ENCODE measurements around the gene TMEM120B.

TMEM120B gene

GRCh38 chr12:121810234-121810817, 97.8 kb downstream of the TMEM120B start:
- Histone ChIP-seq H3K9ac (ENCODE audit: low read depth, low read length, poor library complexity, severe bottlenecking) (no peak overlapping the region), H3K36me3 (ENCODE audit: insufficient read depth, low read length) (peaks cover 25% of the 10 kb centered on the region; the same call in 1 of the 2 replicates)

DNA sequence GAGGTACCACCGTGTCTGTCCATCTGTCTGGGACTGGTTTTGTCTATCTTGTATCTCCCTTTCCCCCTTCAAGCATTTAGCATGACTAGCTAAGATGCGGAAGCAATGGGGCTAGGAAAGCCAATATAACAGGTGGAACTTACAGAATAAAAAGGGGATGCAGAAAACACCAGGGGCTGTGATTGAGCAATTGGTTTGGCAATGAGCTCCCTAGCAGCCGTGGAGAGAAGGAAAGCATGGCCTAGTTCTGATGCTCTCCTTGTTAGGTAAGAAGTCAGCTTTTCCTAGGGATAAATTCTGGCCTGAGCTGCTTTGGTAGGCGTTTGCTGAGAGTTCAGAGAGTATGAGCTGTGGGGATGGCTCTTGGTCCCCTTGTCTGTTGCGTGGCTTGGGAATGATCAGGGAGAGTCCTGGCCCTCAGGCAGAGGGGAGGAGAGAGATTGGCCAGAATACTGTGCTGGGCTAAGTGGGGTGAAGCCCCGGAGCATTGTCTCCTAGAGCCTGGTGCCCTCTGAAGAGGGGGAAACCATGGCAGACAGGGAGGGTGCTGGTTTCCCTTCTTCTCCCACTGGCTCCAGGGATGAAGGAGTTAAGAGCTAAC, 98.4 kb downstream of the TMEM120B start:
- Histone ChIP-seq H3F3A (ENCODE audit: low read depth) (no peaks in the 10 kb centered on the region), H3K4me1 (ENCODE audit: insufficient read depth, low read length, poor library complexity, severe bottlenecking) (peaks cover 49% of the 10 kb centered on the region), H3K79me2 (ENCODE audit: insufficient read depth, low read length) (peaks cover 88% of the 10 kb centered on the region), H4K20me1 (ENCODE audit: insufficient read depth, low read length, poor library complexity, severe bottlenecking) (peaks cover 46% of the 10 kb centered on the region), H3K36me3 (ENCODE audit: insufficient read depth, low read length) (peaks cover 25% of the 10 kb centered on the region; the same call in 1 of the 2 replicates), H3K4me3 (ENCODE audit: low read length, poor library complexity, severe bottlenecking) (peak overlapping the region; percentile 78), H3K4me2 (ENCODE audit: low read depth, low read length, poor library complexity, severe bottlenecking) (peak overlapping the region; percentile 90), H2AFZ (ENCODE audit: low read length) (no peak overlapping the region), H3K9me3 (ENCODE audit: insufficient read depth, low read depth, low read length) (no peaks in the 10 kb centered on the region), H3K9ac (ENCODE audit: low read depth, low read length, poor library complexity, severe bottlenecking) (peak overlapping the region; percentile 65), H3K27me3 (ENCODE audit: insufficient read depth, low read length, poor library complexity, severe bottlenecking) (no peaks in the 10 kb centered on the region), H3K9me2 (replicated peaks; ENCODE audit: low read depth, low read length) (no peaks in the 10 kb centered on the region)
- TF ChIP-seq CTCF (conservative IDR thresholded peaks at IDR 0.05; ENCODE audit: low read length), result no peak
- TF ChIP-seq EZH2phosphoT487 (IDR thresholded peaks at IDR 0.05; ENCODE audit: borderline replicate concordance), result no peak

More at GRCh38 chr12:121810234-121810817, 97.8 kb downstream of the TMEM120B start:
- no peaks in the 10 kb centered on the region for H3K9me3 ChIP-seq (ENCODE audit: insufficient read depth, low read depth, low read length)
- peaks cover 52% of the 10 kb centered on the region for H3K4me1 ChIP-seq (ENCODE audit: insufficient read depth, low read length, poor library complexity, severe bottlenecking)
- H3K79me2 ChIP-seq (ENCODE audit: insufficient read depth, low read length), result peaks cover 94% of the 10 kb centered on the region
- H4K20me1 ChIP-seq (ENCODE audit: insufficient read depth, low read length, poor library complexity, severe bottlenecking), result peaks cover 50% of the 10 kb centered on the region
- H3K27me3 ChIP-seq (ENCODE audit: insufficient read depth, low read length, poor library complexity, severe bottlenecking), result no peaks in the 10 kb centered on the region
- H3K9me2 ChIP-seq (replicated peaks; ENCODE audit: low read depth, low read length), result no peaks in the 10 kb centered on the region
- no peaks in the 10 kb centered on the region for H3F3A ChIP-seq (ENCODE audit: low read depth)
- TF ChIP-seq CTCF (conservative IDR thresholded peaks at IDR 0.05; ENCODE audit: low read length) (no peak), EZH2phosphoT487 (IDR thresholded peaks at IDR 0.05; ENCODE audit: borderline replicate concordance) (no peak)
- no peak overlapping the region for H2AFZ ChIP-seq (ENCODE audit: low read length)
- peak overlapping the region; percentile 78 for H3K4me3 ChIP-seq (ENCODE audit: low read length, poor library complexity, severe bottlenecking)
- peak overlapping the region; percentile 90 for H3K4me2 ChIP-seq (ENCODE audit: low read depth, low read length, poor library complexity, severe bottlenecking)

DNA sequence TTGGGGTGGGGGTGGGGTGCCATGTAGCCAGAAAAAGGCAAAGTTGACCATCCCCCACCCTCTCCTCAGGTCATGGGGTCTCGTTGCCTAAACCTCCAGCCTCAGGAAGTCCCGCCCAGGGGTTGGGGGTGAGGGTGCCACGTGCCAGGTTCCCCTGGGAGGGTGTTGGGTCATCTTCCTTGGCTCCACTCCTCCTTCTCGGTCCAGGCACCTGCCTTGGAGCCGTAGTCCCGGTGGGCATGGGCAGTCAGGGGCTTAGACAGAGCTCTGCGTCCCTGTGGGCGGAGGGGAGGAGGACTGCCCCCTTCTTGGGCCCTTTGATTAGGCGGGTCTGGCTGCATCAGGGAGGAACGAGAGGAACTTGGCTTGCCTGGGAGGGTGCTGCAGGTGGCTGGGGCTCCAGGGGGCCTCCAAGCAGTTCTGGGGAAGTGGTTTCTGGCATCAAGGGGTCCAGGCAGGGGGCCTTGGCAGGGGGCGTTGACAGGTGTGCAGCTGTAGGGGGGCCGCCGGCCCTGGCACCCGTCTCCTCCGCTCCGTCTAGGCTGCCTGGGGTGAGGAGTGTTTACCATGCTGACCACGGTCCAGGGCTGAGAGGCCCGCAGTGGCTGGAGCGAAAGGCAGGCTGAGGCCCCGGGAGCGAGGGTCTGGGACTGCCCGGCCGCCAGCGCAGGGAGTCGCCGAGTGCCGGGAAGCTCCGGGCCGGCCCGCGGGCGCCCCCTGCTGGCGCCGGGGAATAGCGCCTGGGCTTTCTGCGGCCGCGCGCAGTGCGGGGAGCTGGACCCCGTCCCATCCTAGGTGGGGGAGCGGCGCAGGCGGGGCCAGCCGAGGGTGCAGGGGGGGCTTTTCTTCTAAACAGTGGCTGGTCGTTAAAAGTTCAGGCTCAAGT, 99.1 kb downstream of the TMEM120B start:
- no peaks in the 10 kb centered on the region for H3K9me3 ChIP-seq (ENCODE audit: insufficient read depth, low read depth, low read length)
- peak overlapping the region; percentile 65 for H3K9ac ChIP-seq (ENCODE audit: low read depth, low read length, poor library complexity, severe bottlenecking)
- peaks cover 41% of the 10 kb centered on the region for H3K4me1 ChIP-seq (ENCODE audit: insufficient read depth, low read length, poor library complexity, severe bottlenecking)
- no peaks in the 10 kb centered on the region for H3K27me3 ChIP-seq (ENCODE audit: insufficient read depth, low read length, poor library complexity, severe bottlenecking)
- H3F3A ChIP-seq (ENCODE audit: low read depth), result no peaks in the 10 kb centered on the region
- no peaks in the 10 kb centered on the region for H3K9me2 ChIP-seq (replicated peaks; ENCODE audit: low read depth, low read length)
- H3K4me3 ChIP-seq (ENCODE audit: low read length, poor library complexity, severe bottlenecking), result peak overlapping the region; percentile 78
- H3K79me2 ChIP-seq (ENCODE audit: insufficient read depth, low read length), result peaks cover 80% of the 10 kb centered on the region
- peak overlapping the region; percentile 90 for H3K4me2 ChIP-seq (ENCODE audit: low read depth, low read length, poor library complexity, severe bottlenecking)
- no peak overlapping the region for H2AFZ ChIP-seq (ENCODE audit: low read length)
- TF ChIP-seq CTCF (conservative IDR thresholded peaks at IDR 0.05; ENCODE audit: low read length) (peak; percentile 82), EZH2phosphoT487 (IDR thresholded peaks at IDR 0.05; ENCODE audit: borderline replicate concordance) (no peak)
- peaks cover 30% of the 10 kb centered on the region; the same call in 1 of the 2 replicates for H3K36me3 ChIP-seq (ENCODE audit: insufficient read depth, low read length)
- peaks cover 38% of the 10 kb centered on the region for H4K20me1 ChIP-seq (ENCODE audit: insufficient read depth, low read length, poor library complexity, severe bottlenecking)
